Esophagus squamous epithelium (tissue), 5 donors: ENCODE data around the gene SLC12A7. TPM values are rescaled to one million over a fixed set of nuclear protein-coding genes. Genes with fewer than 3 reads are reported as not detected.

ENCODE experiments used
- DNase-seq: peaks from one replicate; lab custom pipeline; 2025; lab: John Stamatoyannopoulos, UW
- H3K27ac ChIP-seq, 4 donors: fragments of 200-600 bp; sonication (generic); one replicate each; pipeline ENCODE4 v1.5.1; 2016 to 2019; ENCODE audit warnings: mild to moderate bottlenecking in 1 of 4
- H3K27me3 ChIP-seq, 4 donors: fragments of 200-600 bp; sonication (generic); 1 replicate in 3 of 4; 2 replicates in 1 of 4; pipeline versions ENCODE4 v1.5.1 to v1.6.0; 2017 to 2021; ENCODE audit warnings: antibody characterized with exemption in 1 of 4
- H3K36me3 ChIP-seq, 3 donors: fragments of 200-600 bp; sonication (generic); one replicate each; pipeline ENCODE4 v1.5.1; 2016 to 2019
- H3K4me1 ChIP-seq, 3 donors: fragments of 200-600 bp; sonication (generic); one replicate each; pipeline ENCODE4 v1.5.1; 2017 to 2019
- H3K4me3 ChIP-seq, 4 donors: fragments of 200-600 bp; sonication (generic); 1 replicate in 3 of 4; 2 replicates in 1 of 4; pipeline ENCODE4 v1.5.1; 2016 to 2019; ENCODE audit warnings: mild to moderate bottlenecking in 2 of 4, moderate library complexity in 1 of 4
- H3K9me3 ChIP-seq, 3 donors: fragments of 200-600 bp; sonication (generic); one replicate each; pipeline ENCODE4 v1.5.1; 2016 to 2019
- CTCF ChIP-seq, 6 experiments: fragments of 450-650 bp in 4 of 6; fragments of 200-600 bp in 2 of 6; sonication (generic) in 2 of 6; IDR thresholded peaks; one replicate each; pipeline ENCODE4 v1.5.1; 2016 to 2019; ENCODE audit warnings: antibody characterized with exemption in 6 of 6, mild to moderate bottlenecking in 4 of 6, moderate library complexity in 4 of 6
- POLR2A ChIP-seq, 4 donors: fragments of 450-650 bp; IDR thresholded peaks; one replicate each; pipeline ENCODE4 v1.6.1; 2017; ENCODE audit warnings: antibody characterized with exemption in 4 of 4, mild to moderate bottlenecking in 4 of 4, moderate library complexity in 3 of 4
- WGBS, 2 donors: methylation state at CpG; one replicate each; pipeline ENCODE4 v1.1.5; 2018; 5-methylcytosine and 5-hydroxymethylcytosine counted together
- intact Hi-C: fragments of 100-400 bp; cut with DNase I; formaldehyde crosslinking; loops from one replicate; pipeline ENCODE4 v1.15.0; 2022
- total RNA-seq, 4 donors: library from RNA; depleted of rRNA; stranded (reverse); fragments of >200 nt; gene quantifications; one replicate each; pipeline ENCODE4 v1.1.0, GENCODE V29; 2016
- donor health status: DM: yes; HTN: yes; CAD: no.

Gene SLC12A7
- total RNA-seq: 10 to 100 TPM in 1 of 4 donors, 1 to 10 TPM in 3; 4.5 to 13.4 (median 6.6) TPM

DNA sequence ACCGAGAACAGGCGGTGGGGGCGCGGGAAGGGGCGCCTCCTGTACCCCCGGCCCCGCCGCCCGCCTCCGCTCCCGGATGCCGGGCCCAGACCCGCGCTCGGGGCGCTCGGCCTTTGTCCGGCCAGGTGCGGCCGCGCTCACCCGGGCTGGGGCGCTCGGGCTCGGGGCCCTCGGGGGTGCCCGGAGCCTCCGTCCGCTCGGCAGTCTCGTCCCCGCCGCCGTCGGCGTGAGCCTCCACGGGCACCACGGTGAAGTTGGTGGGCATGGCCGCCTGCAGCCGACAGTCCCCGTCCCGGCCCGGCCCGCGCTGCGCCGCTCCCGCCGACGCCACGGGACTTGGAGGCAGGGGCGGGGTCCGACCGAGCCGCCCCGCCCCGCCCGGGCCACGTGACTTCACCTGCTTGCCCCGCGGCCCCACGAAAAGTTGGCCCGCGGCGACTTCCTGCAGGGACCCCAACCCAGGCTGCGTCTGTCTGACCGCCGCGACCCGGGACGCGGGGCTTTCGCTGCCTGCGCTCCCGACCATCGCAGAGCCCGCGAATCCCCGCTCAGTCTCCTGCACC is at the start of gene SLC12A7:
TSS of gene SLC12A7 (minus strand) at position 337 of the 563 bp plus-strand sequence. CDS start at position 265, 72 bp downstream.
- WGBS, 2 donors: 0 to 9% methylated on average over 5 to 19 of the region's 79 CpGs
- TF ChIP-seq CTCF (IDR thresholded peaks at IDR 0.05): no peak
- TF ChIP-seq POLR2A (IDR thresholded peaks at IDR 0.05): peak in 2 of 4 donors; percentile 68 to 81
- no peaks in the 10 kb centered on the region for H3K36me3 ChIP-seq
- H3K27ac ChIP-seq: peak within 1 kb of the TSS; percentile 78 to 91 (median 86)
- peaks cover 0 to 66% (median 14%) of the 10 kb centered on the region in 3 donors for H3K4me1 ChIP-seq
- DNase-seq: no peak
- no peaks in the 10 kb centered on the region for H3K9me3 ChIP-seq
- peaks cover 0 to 57% (median 0%) of the 10 kb centered on the region in 4 donors for H3K27me3 ChIP-seq
- peak within 1 kb of the TSS; percentile 73 to 95 (median 90) for H3K4me3 ChIP-seq
- intact Hi-C loops: no loop called here

- 53 to 74% methylated on average over 5 to 14 of the region's 23 CpGs for WGBS, 2 donors
- peaks cover 0 to 76% (median 5%) of the 10 kb centered on the region in 4 donors for H3K27me3 ChIP-seq
- peak overlapping the region in 1 of 4 donors; percentile 10 for H3K4me3 ChIP-seq
- H3K36me3 ChIP-seq: no peaks in the 10 kb centered on the region
- DNase-seq: no peak
- peak overlapping the region in 1 of 4 donors; percentile 29 for H3K27ac ChIP-seq
- intact Hi-C loops: loop anchor here (10.0 kb wide), 1 partner anchor 236 kb away; no protein-coding TSS in a partner anchor
- H3K4me1 ChIP-seq: peaks cover 0 to 19% (median 9%) of the 10 kb centered on the region in 3 donors
- H3K9me3 ChIP-seq: peaks cover 0 to 15% (median 5%) of the 10 kb centered on the region in 3 donors
- TF ChIP-seq POLR2A (IDR thresholded peaks at IDR 0.05) (no peak), CTCF (IDR thresholded peaks at IDR 0.05) (no peak)
These were observed 49.4 kb upstream of the SLC12A7 start for GRCh38 chr5:1161108-1161832.

DNA sequence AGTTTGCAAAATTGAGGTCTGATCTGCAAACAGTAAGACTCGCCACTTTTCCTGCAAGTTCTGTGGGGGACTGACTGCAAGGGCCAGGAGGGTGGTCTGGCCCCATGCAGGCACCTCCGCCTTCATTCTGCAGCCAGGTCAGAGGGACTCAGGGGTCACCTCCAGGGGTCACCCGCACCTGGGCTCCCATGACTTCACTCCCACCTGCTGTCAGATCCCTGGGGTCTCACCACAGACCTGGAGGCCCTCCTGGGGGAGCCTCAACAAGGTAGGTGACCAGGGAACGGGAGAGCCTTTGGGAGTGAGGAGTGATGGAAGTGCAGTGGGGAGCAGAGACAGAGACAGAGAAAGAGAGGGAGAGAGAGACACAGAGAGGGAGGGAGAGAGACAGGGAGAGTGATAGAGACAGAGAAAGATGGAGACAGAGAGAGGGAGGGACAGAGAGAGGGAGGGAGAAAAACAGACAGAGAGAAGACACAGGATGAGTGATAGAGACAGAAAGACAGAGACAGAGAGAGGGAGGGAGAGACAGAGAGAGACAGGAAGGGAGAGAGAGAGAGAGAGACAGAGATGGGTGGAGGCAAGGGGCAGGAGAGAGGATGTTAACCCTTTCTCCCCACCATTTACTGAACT is 48.0 kb upstream of the SLC12A7 start:
- no peak overlapping the region for H3K27ac ChIP-seq
- peaks cover 10 to 83% (median 13%) of the 10 kb centered on the region in 4 donors for H3K27me3 ChIP-seq
- no peaks in the 10 kb centered on the region for H3K36me3 ChIP-seq
- peaks cover 9 to 33% (median 10%) of the 10 kb centered on the region in 3 donors for H3K4me1 ChIP-seq
- H3K9me3 ChIP-seq: peaks cover 0 to 16% (median 5%) of the 10 kb centered on the region in 3 donors
- intact Hi-C loops: loop anchor here (10.0 kb wide), 1 partner anchor 235 kb away; no protein-coding TSS in a partner anchor
- no peak for TF ChIP-seq CTCF (IDR thresholded peaks at IDR 0.05)
- TF ChIP-seq POLR2A (IDR thresholded peaks at IDR 0.05): no peak
- no peak overlapping the region for H3K4me3 ChIP-seq
- no peak for DNase-seq
- WGBS, 2 donors: 63 to 76% methylated on average over 2 to 3 of the region's 4 CpGs

- H3K36me3 ChIP-seq: no peaks in the 10 kb centered on the region
- TF ChIP-seq POLR2A (IDR thresholded peaks at IDR 0.05) (no peak), CTCF (IDR thresholded peaks at IDR 0.05) (no peak)
- H3K27me3 ChIP-seq: peaks cover 12 to 86% (median 17%) of the 10 kb centered on the region in 4 donors
- H3K9me3 ChIP-seq: peaks cover 0 to 16% (median 5%) of the 10 kb centered on the region in 3 donors
- 80 to 84% methylated on average over 11 of the region's 11 CpGs for WGBS, 2 donors
- H3K27ac ChIP-seq: no peak overlapping the region
- H3K4me1 ChIP-seq: peaks cover 9 to 34% (median 10%) of the 10 kb centered on the region in 3 donors
- no peak overlapping the region for H3K4me3 ChIP-seq
- DNase-seq: no peak
- intact Hi-C loops: no loop called here
These were observed 47.4 kb upstream of the SLC12A7 start for GRCh38 chr5:1159341-1159675.
